GM23338 (cell line): ENCODE data around the gene TNS3. TPM values are rescaled to one million over a fixed set of nuclear protein-coding genes. Genes with fewer than 3 reads are reported as not detected.
A peak's percentile ranks its signal among the peaks of the same experiment; 100 is the strongest.

ENCODE experiments used
- ATAC-seq: fragments of 200-7000 bp; cut with Tn5 transposase; 3 replicates; pipeline ENCODE4 v1.9.1; 2020
- DNase-seq: peaks from one replicate; pipeline ENCODE4 v3.0.0-alpha.2; 2015; ENCODE audit warnings: low spot score
- H2AFZ ChIP-seq: fragments of 200-600 bp; sonication (generic); 2 replicates; pipeline ENCODE4 v1.8.0; 2016; ENCODE audit warnings: antibody characterized with exemption, mild to moderate bottlenecking, moderate library complexity
- H3F3A ChIP-seq: fragments of 200-600 bp; sonication (generic); replicated peaks from 2 replicates; pipeline ENCODE4 v1.8.0; 2017; ENCODE audit warnings: antibody characterized with exemption, mixed run types, low read depth
- H3K27ac ChIP-seq: fragments of 200-600 bp; sonication (generic); 2 replicates; pipeline ENCODE4 v1.6.1; 2016; ENCODE audit warnings: low read depth
- H3K27me3 ChIP-seq: fragments of 200-600 bp; sonication (generic); 2 replicates; pipeline ENCODE4 v1.8.0; 2016; ENCODE audit warnings: mild to moderate bottlenecking, mixed run types, moderate library complexity; ENCODE audit not compliant: insufficient read depth
- H3K36me3 ChIP-seq: fragments of 200-600 bp; sonication (generic); 2 replicates; pipeline ENCODE4 v1.8.0; 2016; ENCODE audit warnings: mild to moderate bottlenecking; ENCODE audit not compliant: insufficient read depth
- H3K4me1 ChIP-seq: fragments of 200-600 bp; sonication (generic); 2 replicates; pipeline ENCODE4 v1.8.0; 2016; ENCODE audit warnings: mild to moderate bottlenecking, moderate library complexity; ENCODE audit not compliant: insufficient read depth
- H3K4me2 ChIP-seq: fragments of 200-600 bp; sonication (generic); 2 replicates; pipeline ENCODE4 v1.7.1; 2017; ENCODE audit warnings: mixed run types
- H3K4me3 ChIP-seq: fragments of 200-600 bp; sonication (generic); 2 replicates; pipeline ENCODE4 v1.6.1; 2016; ENCODE audit warnings: mixed run types
- H3K79me2 ChIP-seq: fragments of 200-600 bp; sonication (generic); replicated peaks from 2 replicates; pipeline ENCODE4 v1.8.0; 2017; ENCODE audit warnings: mild to moderate bottlenecking; ENCODE audit not compliant: insufficient read depth
- H3K9me2 ChIP-seq: fragments of 200-600 bp; sonication (generic); 2 replicates; pipeline ENCODE4 v1.8.0; 2017; ENCODE audit not compliant: insufficient read depth
- H4K20me1 ChIP-seq: fragments of 200-600 bp; sonication (generic); replicated peaks from 2 replicates; pipeline ENCODE4 v1.8.0; 2017; ENCODE audit warnings: mild to moderate bottlenecking; ENCODE audit not compliant: insufficient read depth
- H3K27ac Mint-ChIP-seq: 2 replicates; pipeline ENCODE4 v1.8.0; 2020; ENCODE audit warnings: inconsistent platforms, mild to moderate bottlenecking, moderate library complexity, mixed read lengths
- H3K27me3 Mint-ChIP-seq: 3 replicates; pipeline ENCODE4 v1.8.0; 2022; ENCODE audit warnings: low read depth, mild to moderate bottlenecking, moderate library complexity, mixed read lengths, inconsistent platforms; ENCODE audit not compliant: insufficient read depth, poor library complexity
- H3K36me3 Mint-ChIP-seq: 3 replicates; pipeline ENCODE4 v1.8.0; 2021; ENCODE audit warnings: low read depth, mild to moderate bottlenecking, inconsistent platforms, moderate library complexity, mixed read lengths
- H3K4me1 Mint-ChIP-seq: 3 replicates; pipeline ENCODE4 v1.8.0; 2020; ENCODE audit warnings: mild to moderate bottlenecking, inconsistent platforms, mixed read lengths
- H3K4me3 Mint-ChIP-seq: 3 replicates; pipeline ENCODE4 v1.8.0; 2021; ENCODE audit warnings: moderate library complexity, mild to moderate bottlenecking, inconsistent platforms, mixed read lengths
- H3K9me3 Mint-ChIP-seq: 3 replicates; pipeline ENCODE4 v1.8.0; 2020; ENCODE audit warnings: moderate library complexity, mild to moderate bottlenecking, inconsistent platforms, mixed read lengths
- CREB1 ChIP-seq: fragments of 250-450 bp; sonication (Bioruptor Pico); IDR thresholded peaks from 2 replicates; pipeline ENCODE4 v1.5.0; 2020; ENCODE audit warnings: low read depth, mild to moderate bottlenecking, moderate library complexity
- CTCF ChIP-seq, 2 experiments: fragments of 200-600 bp in 1 of 2; sonication (generic) in 1 of 2; conservative IDR thresholded peaks; 2 replicates each; pipeline versions ENCODE4 v1.5.1 to v1.6.1; 2016 to 2017; ENCODE audit warnings: antibody characterized with exemption in 2 of 2, low read depth in 2 of 2, mild to moderate bottlenecking in 2 of 2, moderate library complexity in 1 of 2
- EZH2 ChIP-seq: fragments of 200-600 bp; sonication (generic); IDR thresholded peaks from one replicate; pipeline ENCODE4 v1.8.0; 2017; ENCODE audit warnings: antibody characterized with exemption, mild to moderate bottlenecking, low read depth; ENCODE audit not compliant: unreplicated experiment
- EZH2phosphoT487 ChIP-seq: fragments of 200-600 bp; sonication (generic); IDR thresholded peaks from one replicate; pipeline ENCODE4 v1.8.1; 2018; ENCODE audit warnings: antibody characterized with exemption; ENCODE audit not compliant: unreplicated experiment
- JUNB ChIP-seq: IDR thresholded peaks from one replicate; pipeline ENCODE4 v1.6.1; 2016; ENCODE audit warnings: antibody characterized with exemption; ENCODE audit not compliant: unreplicated experiment
- NANOG ChIP-seq: IDR thresholded peaks from 2 replicates; pipeline ENCODE4 v1.6.1; 2016; ENCODE audit warnings: antibody characterized with exemption, borderline replicate concordance
- POLR2AphosphoS5 ChIP-seq: IDR thresholded peaks from 2 replicates; pipeline ENCODE4 v1.6.1; 2016; ENCODE audit warnings: antibody characterized with exemption, low read depth
- REST ChIP-seq: IDR thresholded peaks from one replicate; pipeline ENCODE4 v1.6.1; 2018; ENCODE audit warnings: antibody characterized with exemption; ENCODE audit not compliant: unreplicated experiment
- STAT1 ChIP-seq: IDR thresholded peaks from one replicate; pipeline ENCODE4 v1.6.1; 2016; ENCODE audit warnings: antibody characterized with exemption; ENCODE audit not compliant: unreplicated experiment
- ZNF114 ChIP-seq: fragments of 250-450 bp; sonication (Bioruptor Pico); IDR thresholded peaks from 2 replicates; pipeline ENCODE4 v1.5.0; 2020; ENCODE audit warnings: mild to moderate bottlenecking, moderate library complexity
- ZNF331 ChIP-seq: fragments of 250-450 bp; sonication (Bioruptor Pico); IDR thresholded peaks from 2 replicates; pipeline ENCODE4 v1.5.0; 2020; ENCODE audit warnings: low read depth, mild to moderate bottlenecking, moderate library complexity
- ZNF462 ChIP-seq: fragments of 250-450 bp; sonication (Bioruptor Pico); IDR thresholded peaks from 2 replicates; pipeline ENCODE4 v1.5.0; 2020; ENCODE audit warnings: mild to moderate bottlenecking, moderate library complexity
- polyA plus RNA-seq: library from polyadenylated mRNA; unstranded; fragments of >200 nt; fragmentation: Nextera tagmentation; extraction: Ambion mirVana; gene quantifications from 2 replicates; pipeline ENCODE4 v1.2.1, GENCODE V29; 2016
- total RNA-seq: library from RNA; depleted of rRNA; stranded (reverse); fragments of >200 nt; shearing (Covaris generic); gene quantifications from 2 replicates; pipeline ENCODE4 v1.2.3, GENCODE V29; 2014
- TF ChIP-seq, protein P1 (sequence below): IDR thresholded peaks from 2 replicates; pipeline ENCODE4 v1.6.1; 2016; ENCODE audit warnings: antibody characterized with exemption

TNS3 gene
- total and polyA plus RNA-seq, 2 experiments from 2014 or later: 6.2 to 28.7 TPM

DNA sequence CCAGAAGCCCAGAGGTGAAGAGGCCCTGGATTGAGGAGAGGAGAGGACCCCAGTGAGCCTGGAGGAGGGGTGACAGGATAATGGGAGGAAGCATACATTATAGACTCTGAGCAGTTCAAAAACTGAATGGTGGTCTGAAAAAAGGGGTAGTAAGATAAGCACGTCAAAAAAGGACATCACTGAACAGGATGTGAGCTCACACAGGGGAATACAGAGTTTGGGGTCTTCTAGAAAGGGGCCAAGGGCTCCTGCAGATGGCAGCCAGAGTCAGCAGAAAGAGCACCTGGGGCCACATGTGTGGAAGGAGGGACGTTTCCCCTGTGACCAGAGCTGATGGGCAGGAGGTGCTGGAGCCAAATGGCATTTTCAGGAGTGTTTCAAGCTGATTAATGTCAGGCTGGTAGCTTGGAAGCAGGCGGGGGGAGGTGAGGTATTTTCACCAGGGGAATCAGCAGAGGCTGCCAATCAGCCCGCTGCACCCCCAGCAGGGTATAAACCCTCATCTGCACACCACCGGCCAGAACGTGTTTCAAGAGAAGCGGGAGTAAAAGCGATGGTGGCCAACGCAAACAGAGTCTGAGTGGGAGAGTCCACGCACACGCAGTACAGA, 85.8 kb downstream of the TNS3 start:
- H3F3A ChIP-seq: no peaks in the 10 kb centered on the region
- H3K79me2 ChIP-seq: peaks cover 26% of the 10 kb centered on the region
- DNase-seq: no peak
- H4K20me1 ChIP-seq: no peaks in the 10 kb centered on the region; the same call in 1 of the 2 replicates
- Mint-ChIP-seq H3K9me3 (no peaks in the 10 kb centered on the region), H3K36me3 (peaks cover 4% of the 10 kb centered on the region), H3K4me3 (no peak overlapping the region; the same call in 2 of the 3 replicates), H3K27ac (peak overlapping the region; percentile 9), H3K27me3 (peaks cover 16% of the 10 kb centered on the region), H3K4me1 (peaks cover 62% of the 10 kb centered on the region)
- no peaks in the 10 kb centered on the region for H3K36me3 ChIP-seq
- H3K27ac ChIP-seq: no peak overlapping the region
- H2AFZ ChIP-seq: no peak overlapping the region
- TF ChIP-seq CTCF (conservative IDR thresholded peaks at IDR 0.05; ENCODE audit: low read depth in 2 of 2) (no peak), ZNF331 (CRISPR knock-in tag) (no peak), CREB1 (CRISPR knock-in tag) (no peak), ZNF114 (no peak), NANOG (no peak), ZNF462 (CRISPR knock-in tag) (no peak), EZH2 (no peak), REST (no peak), POLR2AphosphoS5 (no peak), EZH2phosphoT487 (no peak), JUNB (no peak), STAT1 (no peak)
- TF ChIP-seq, protein P1, sequence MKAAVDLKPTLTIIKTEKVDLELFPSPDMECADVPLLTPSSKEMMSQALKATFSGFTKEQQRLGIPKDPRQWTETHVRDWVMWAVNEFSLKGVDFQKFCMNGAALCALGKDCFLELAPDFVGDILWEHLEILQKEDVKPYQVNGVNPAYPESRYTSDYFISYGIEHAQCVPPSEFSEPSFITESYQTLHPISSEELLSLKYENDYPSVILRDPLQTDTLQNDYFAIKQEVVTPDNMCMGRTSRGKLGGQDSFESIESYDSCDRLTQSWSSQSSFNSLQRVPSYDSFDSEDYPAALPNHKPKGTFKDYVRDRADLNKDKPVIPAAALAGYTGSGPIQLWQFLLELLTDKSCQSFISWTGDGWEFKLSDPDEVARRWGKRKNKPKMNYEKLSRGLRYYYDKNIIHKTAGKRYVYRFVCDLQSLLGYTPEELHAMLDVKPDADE: no peak
- H3K9me2 ChIP-seq: no peaks in the 10 kb centered on the region
- H3K4me1 ChIP-seq: peaks cover 26% of the 10 kb centered on the region
- no peak overlapping the region for H3K4me3 ChIP-seq
- H3K27me3 ChIP-seq: no peaks in the 10 kb centered on the region
- no peak for ATAC-seq
- H3K4me2 ChIP-seq: no peak overlapping the region
